Hematopoietic multipotent progenitor cell (in vitro differentiated cells): Measurements from ENCODE around the gene RBMS3. TPM values are rescaled to one million over a fixed set of nuclear protein-coding genes. Genes with fewer than 3 reads are reported as not detected.
"Not testable (repeated sequence)": the region's sequence is repeated elsewhere in the genome, so short reads cannot be mapped to it uniquely, and the experiment has no call there.

Experiments used
- DNase-seq, 3 donors: peaks; one replicate each; pipeline ENCODE4 v3.0.0-alpha.2; 2011 to 2015; ENCODE audit warnings: low read depth in 2 of 3, low spot score in 2 of 3
- total RNA-seq: library from RNA; depleted of rRNA; stranded (reverse); fragments of >200 nt; gene quantifications from one replicate; pipeline ENCODE4 v1.2.3, GENCODE V29; 2012

RBMS3 gene
- total RNA-seq, 1 donor, result under 0.01 TPM

GRCh38 chr3:29382409-29382808 is 101.5 kb downstream of the RBMS3 start:
- DNase-seq, result no peak

GRCh38 chr3:29382845-29383244 is 102.0 kb downstream of the RBMS3 start:
- DNase-seq, result no peak

GRCh38 chr3:29384640-29385039 is 103.8 kb downstream of the RBMS3 start:
- no peak for DNase-seq

GRCh38 chr3:29385046-29385830 is 104.4 kb downstream of the RBMS3 start:
- no peak for DNase-seq

GRCh38 chr3:29389362-29389761 is 108.5 kb downstream of the RBMS3 start:
- no peak for DNase-seq

- no peak for DNase-seq
Observed at GRCh38 chr3:29392625-29393388, 111.9 kb downstream of the RBMS3 start.

GRCh38 chr3:29393946-29394345 is 113.1 kb downstream of the RBMS3 start:
- DNase-seq, result not testable (repeated sequence)

DNA sequence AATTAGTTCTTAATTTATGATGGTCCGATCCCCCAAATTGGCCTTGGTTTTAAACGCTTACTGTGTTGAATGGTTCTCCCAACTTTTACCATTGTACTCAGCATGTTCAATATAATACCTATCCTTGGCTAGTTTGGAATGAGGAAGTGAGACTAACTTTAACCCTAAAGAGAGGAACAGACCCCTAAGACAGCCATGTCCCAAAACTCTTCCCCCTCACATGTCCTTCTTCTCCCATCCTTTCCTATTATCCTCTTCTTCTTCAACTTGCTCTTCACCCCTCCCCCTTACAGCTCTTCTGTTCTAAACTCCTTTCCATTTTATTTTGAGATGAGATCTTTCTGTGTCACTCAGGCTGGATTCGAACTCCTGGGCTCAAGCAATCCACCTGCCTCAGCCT is 116.5 kb downstream of the RBMS3 start:
- no peak for DNase-seq

DNA sequence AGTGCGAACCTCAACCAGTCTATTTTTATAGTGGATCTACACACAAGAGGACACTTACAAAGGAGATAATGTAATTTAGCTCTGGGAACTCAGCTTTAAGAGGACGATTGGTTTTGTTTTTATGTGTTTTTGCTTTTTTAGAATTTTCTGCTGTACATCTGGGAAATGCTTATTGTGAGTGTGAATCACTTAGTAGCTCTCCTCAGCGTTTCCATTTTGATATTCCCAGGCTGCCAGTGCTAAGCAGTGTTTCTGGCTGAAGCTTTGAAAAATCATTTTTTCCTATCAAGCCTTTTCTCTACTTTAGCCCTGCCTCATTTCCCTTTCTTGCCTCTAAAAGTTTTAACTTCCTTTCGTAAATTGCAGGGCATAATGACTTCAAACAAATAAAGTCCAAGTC is 117.9 kb downstream of the RBMS3 start:
- DNase-seq, result no peak

GRCh38 chr3:29406291-29406832 is 125.5 kb downstream of the RBMS3 start:
- DNase-seq, result no peak

DNA sequence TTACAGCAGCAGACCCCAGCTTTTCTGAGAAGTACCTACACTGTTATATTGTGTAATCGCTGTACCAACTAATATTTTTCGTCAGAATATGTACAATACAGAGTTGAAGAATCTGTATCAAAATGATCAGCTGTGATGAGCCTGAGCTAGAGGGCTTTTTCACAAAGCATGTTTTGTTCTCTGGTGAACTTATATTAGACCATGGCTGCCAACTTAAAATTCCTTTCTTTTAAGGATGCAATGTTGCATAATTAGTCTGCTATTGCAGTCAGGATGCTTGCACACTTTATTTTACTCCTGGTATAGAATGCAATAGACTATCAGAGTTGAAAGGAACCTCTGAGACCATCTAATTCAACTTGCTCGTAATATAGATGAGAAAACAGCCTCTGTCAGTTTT is 127.8 kb downstream of the RBMS3 start:
- DNase-seq, result no peak

GRCh38 chr3:29409409-29409808 is 128.5 kb downstream of the RBMS3 start:
- no peak for DNase-seq

GRCh38 chr3:29410220-29410619 is 129.3 kb downstream of the RBMS3 start:
- no peak for DNase-seq

DNA sequence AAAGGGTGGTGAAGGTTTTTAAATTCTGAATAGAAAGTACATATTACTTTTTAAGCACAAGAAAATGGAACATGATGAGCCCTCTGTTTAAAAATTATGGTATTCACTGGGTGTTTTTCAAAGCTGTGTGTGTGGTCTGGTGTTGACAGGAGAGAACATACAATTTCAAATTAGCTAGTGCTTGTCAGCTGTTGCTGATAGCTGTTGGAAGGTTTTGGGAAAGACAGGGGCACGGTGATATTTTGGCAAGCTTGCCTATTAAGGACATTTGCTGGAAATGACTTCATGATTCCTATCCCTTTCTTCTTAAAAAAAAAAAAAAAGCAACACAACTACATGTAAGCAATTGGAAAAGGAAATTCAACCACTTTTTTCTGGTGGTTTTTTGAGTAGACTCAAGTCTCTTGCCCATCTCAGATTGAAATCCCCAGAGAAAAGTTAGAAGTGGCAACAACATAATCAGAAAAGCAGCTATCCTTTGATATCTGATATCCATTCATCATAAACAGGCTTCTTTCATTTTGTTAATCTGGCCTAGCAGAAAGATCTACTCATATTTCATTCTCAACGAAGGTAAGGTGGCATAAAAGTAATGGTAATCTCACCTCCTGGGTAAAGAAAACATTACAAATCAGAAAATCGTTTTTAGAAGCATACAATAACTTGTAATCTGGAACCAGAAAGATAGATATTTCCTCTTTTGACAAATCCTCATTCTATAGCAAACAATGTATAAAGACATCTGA is 130.0 kb downstream of the RBMS3 start:
- DNase-seq, result no peak

- DNase-seq, result peak in 2 of 3 donors; percentile 59 to 92
Observed at GRCh38 chr3:29412110-29412509, 131.2 kb downstream of the RBMS3 start.

- DNase-seq, result no peak
Observed at GRCh38 chr3:29414468-29415224, 133.8 kb downstream of the RBMS3 start.

- DNase-seq, result no peak
Observed at GRCh38 chr3:29415482-29416223, 134.8 kb downstream of the RBMS3 start.

- no peak for DNase-seq
Observed at GRCh38 chr3:29416514-29416913, 135.6 kb downstream of the RBMS3 start.

- no peak for DNase-seq
Observed at GRCh38 chr3:29420106-29420505, 139.2 kb downstream of the RBMS3 start.
